ENCODE data around the gene COL4A6. TPM values are rescaled to one million over a fixed set of nuclear protein-coding genes. Genes with fewer than 3 reads are reported as not detected.

Gene COL4A6
- polyA plus RNA-seq, 1 experiment = 20.2 TPM

- Histone ChIP-seq H3K27ac (ENCODE audit: low read depth, low read length) (no peak overlapping the region), H3K4me3 (ENCODE audit: low read depth, low read length) (no peak overlapping the region), H3K27me3 (ENCODE audit: control insufficient read depth, insufficient read depth, low read length) (no peaks in the 10 kb centered on the region), H3K9me3 (ENCODE audit: control insufficient read depth, insufficient read depth, low read length) (no peaks in the 10 kb centered on the region)
- no peak for TF ChIP-seq CTCF (IDR thresholded peaks at IDR 0.05; ENCODE audit: low read depth, low read length)
- ChIA-PET CTCF (interaction anchor here (2.0 to 2.6 kb wide), 2 partner anchors 7 to 17 kb away, joined by 6 to 9 read pairs; no protein-coding TSS in a partner anchor), POLR2A (interaction anchor here (0.8 kb wide), 1 partner anchor 69 kb away, joined by 3 read pairs; no protein-coding TSS in a partner anchor)
- no peak for DNase-seq (ENCODE audit: low read depth, low spot score)
Observed at GRCh38 chrX:108216919-108217571, 221.2 kb downstream of the COL4A6 start.

GRCh38 chrX:108216405-108216804 is 221.8 kb downstream of the COL4A6 start:
- no peaks in the 10 kb centered on the region for H3K27me3 ChIP-seq (ENCODE audit: control insufficient read depth, insufficient read depth, low read length)
- no peak for TF ChIP-seq CTCF (IDR thresholded peaks at IDR 0.05; ENCODE audit: low read depth, low read length)
- no peak for DNase-seq (ENCODE audit: low read depth, low spot score)

GRCh38 chrX:108211301-108211700 is 226.9 kb downstream of the COL4A6 start:
- H3K27me3 ChIP-seq (ENCODE audit: control insufficient read depth, insufficient read depth, low read length) = no peaks in the 10 kb centered on the region
- no peak overlapping the region for H3K4me3 ChIP-seq (ENCODE audit: low read depth, low read length)
- TF ChIP-seq CTCF (IDR thresholded peaks at IDR 0.05; ENCODE audit: low read depth, low read length) = no peak
- POLR2A ChIA-PET = no interaction called here
- H3K9me3 ChIP-seq (ENCODE audit: control insufficient read depth, insufficient read depth, low read length) = no peaks in the 10 kb centered on the region
- no peak for DNase-seq (ENCODE audit: low read depth, low spot score)
- no peak overlapping the region for H3K27ac ChIP-seq (ENCODE audit: low read depth, low read length)
- CTCF ChIA-PET = no interaction called here

More at GRCh38 chrX:108216405-108216804, 221.8 kb downstream of the COL4A6 start:
- no peak overlapping the region for H3K4me3 ChIP-seq (ENCODE audit: low read depth, low read length)
- POLR2A ChIA-PET = interaction anchor here (0.8 kb wide), 1 partner anchor 69 kb away, joined by 3 read pairs; no protein-coding TSS in a partner anchor
- CTCF ChIA-PET = interaction anchor here (0.6 to 2.6 kb wide), 3 partner anchors 8 to 86 kb away, joined by 3 to 9 read pairs (median 6); no protein-coding TSS in a partner anchor
- no peaks in the 10 kb centered on the region for H3K9me3 ChIP-seq (ENCODE audit: control insufficient read depth, insufficient read depth, low read length)
- H3K27ac ChIP-seq (ENCODE audit: low read depth, low read length) = no peak overlapping the region

GRCh38 chrX:108209006-108209554 is 229.1 kb downstream of the COL4A6 start:
- no peak for DNase-seq (ENCODE audit: low read depth, low spot score)
- Histone ChIP-seq H3K4me3 (ENCODE audit: low read depth, low read length) (no peak overlapping the region), H3K9me3 (ENCODE audit: control insufficient read depth, insufficient read depth, low read length) (no peaks in the 10 kb centered on the region), H3K27me3 (ENCODE audit: control insufficient read depth, insufficient read depth, low read length) (no peaks in the 10 kb centered on the region), H3K27ac (ENCODE audit: low read depth, low read length) (no peak overlapping the region)
- ChIA-PET POLR2A (no interaction called here), CTCF (interaction anchor here (0.7 to 2.3 kb wide), 4 partner anchors 9 to 328 kb away, joined by 3 to 7 read pairs (median 5); no protein-coding TSS in a partner anchor)
- TF ChIP-seq CTCF (IDR thresholded peaks at IDR 0.05; ENCODE audit: low read depth, low read length) = no peak

GRCh38 chrX:108203540-108203939 is 234.7 kb downstream of the COL4A6 start:
- TF ChIP-seq CTCF (IDR thresholded peaks at IDR 0.05; ENCODE audit: low read depth, low read length) = no peak
- no peaks in the 10 kb centered on the region for H3K9me3 ChIP-seq (ENCODE audit: control insufficient read depth, insufficient read depth, low read length)
- no peak for DNase-seq (ENCODE audit: low read depth, low spot score)
- ChIA-PET POLR2A (no interaction called here), CTCF (interaction anchor here (0.9 kb wide), 1 partner anchor 22 kb away, joined by 3 read pairs; no protein-coding TSS in a partner anchor)
- no peak overlapping the region for H3K4me3 ChIP-seq (ENCODE audit: low read depth, low read length)
- no peaks in the 10 kb centered on the region for H3K27me3 ChIP-seq (ENCODE audit: control insufficient read depth, insufficient read depth, low read length)
- no peak overlapping the region for H3K27ac ChIP-seq (ENCODE audit: low read depth, low read length)
